Gastroesophageal sphincter (tissue), 4 donors: ENCODE results near the gene RBM23. TPM values are rescaled to one million over a fixed set of nuclear protein-coding genes. Genes with fewer than 3 reads are reported as not detected.
A peak's percentile ranks its signal among the peaks of the same experiment; 100 is the strongest.

Experiments
- ATAC-seq: fragments of 150-250 bp; one replicate; pipeline ENCODE4 v1.9.1; 2016; ENCODE audit warnings: mild to moderate bottlenecking, moderate library complexity
- H3K27ac ChIP-seq, 4 donors: fragments of 200-600 bp; sonication (generic) in 3 of 4; 1 replicate in 3 of 4; 2 replicates in 1 of 4; pipeline ENCODE4 v1.5.1; 2016 to 2019
- H3K27me3 ChIP-seq: fragments of 200-600 bp; sonication (generic); one replicate; pipeline ENCODE4 v1.5.1; 2019
- H3K36me3 ChIP-seq, 2 donors: fragments of 200-600 bp; sonication (generic); one replicate each; pipeline ENCODE4 v1.5.1; 2019; ENCODE audit warnings: control low read depth in 1 of 2
- H3K4me1 ChIP-seq, 3 donors: fragments of 200-600 bp; sonication (generic); 1 replicate in 2 of 3; 2 replicates in 1 of 3; pipeline ENCODE4 v1.5.1; 2016 to 2019; ENCODE audit warnings: control low read depth in 2 of 3
- H3K4me3 ChIP-seq, 2 donors: fragments of 200-600 bp; sonication (generic); one replicate each; pipeline ENCODE4 v1.5.1; 2019; ENCODE audit warnings: mild to moderate bottlenecking in 1 of 2, moderate library complexity in 1 of 2
- H3K9me3 ChIP-seq, 3 donors: fragments of 200-600 bp; sonication (generic); one replicate each; pipeline ENCODE4 v1.5.1; 2017 to 2019; ENCODE audit warnings: control low read depth in 2 of 3
- CTCF ChIP-seq, 4 experiments: fragments of 200-600 bp in 2 of 4; fragments of 450-650 bp in 2 of 4; sonication (generic) in 1 of 4; IDR thresholded peaks; one replicate each; pipeline ENCODE4 v1.5.1; 2017 to 2019; ENCODE audit warnings: antibody characterized with exemption in 4 of 4, mild to moderate bottlenecking in 2 of 4, moderate library complexity in 2 of 4
- EP300 ChIP-seq: sonication (generic); formaldehyde crosslinking; IDR thresholded peaks from one replicate; pipeline ENCODE4 v1.6.1; 2017; ENCODE audit warnings: antibody characterized with exemption, mild to moderate bottlenecking
- POLR2A ChIP-seq, 2 donors: fragments of 450-650 bp; IDR thresholded peaks; one replicate each; pipeline ENCODE4 v1.6.1; 2017; ENCODE audit warnings: antibody characterized with exemption in 2 of 2, mild to moderate bottlenecking in 2 of 2, moderate library complexity in 1 of 2
- POLR2AphosphoS5 ChIP-seq: sonication (generic); formaldehyde crosslinking; IDR thresholded peaks from one replicate; pipeline ENCODE4 v1.6.1; 2017; ENCODE audit warnings: antibody characterized with exemption
- WGBS, 2 donors: methylation state at CpG; one replicate each; pipeline ENCODE4 v1.1.5; 2018; ENCODE audit warnings: low coverage in 1 of 2; 5-methylcytosine and 5-hydroxymethylcytosine counted together
- total RNA-seq, 4 donors: library from RNA; depleted of rRNA; stranded (reverse); fragments of >200 nt; gene quantifications; one replicate each; pipeline ENCODE4 v1.1.0, GENCODE V29; 2016

The RBM23 gene
- total RNA-seq, 4 donors from 2014 or later = 94.4 to 855 (median 368) TPM

GRCh38 chr14:22870811-22871223 lies 48.1 kb downstream of the RBM23 start:
- H3K4me3 ChIP-seq = peak overlapping the region; percentile 71 to 98
- 0 to 20% methylated on average over 1 of the region's 1 CpG for WGBS, 2 donors
- no peaks in the 10 kb centered on the region for H3K27me3 ChIP-seq
- H3K36me3 ChIP-seq = peaks cover 0 to 29% of the 10 kb centered on the region in 2 donors
- peak overlapping the region; percentile 94 to 100 (median 98) for H3K27ac ChIP-seq
- ATAC-seq = peak; percentile 30
- no peaks in the 10 kb centered on the region for H3K9me3 ChIP-seq
- H3K4me1 ChIP-seq = peaks cover 4 to 62% (median 17%) of the 10 kb centered on the region in 3 donors
- TF ChIP-seq EP300 (no peak), POLR2AphosphoS5 (no peak), CTCF (IDR thresholded peaks at IDR 0.05) (no peak), POLR2A (IDR thresholded peaks at IDR 0.05) (no peak)

GRCh38 chr14:22866874-22867273 lies 52.1 kb downstream of the RBM23 start:
- H3K4me1 ChIP-seq = peaks cover 4 to 30% (median 7%) of the 10 kb centered on the region in 3 donors

GRCh38 chr14:22865424-22866405 lies 53.2 kb downstream of the RBM23 start:
- peaks cover 4 to 27% (median 7%) of the 10 kb centered on the region in 3 donors for H3K4me1 ChIP-seq
- H3K4me3 ChIP-seq = no peak overlapping the region
- no peak for TF ChIP-seq POLR2A (IDR thresholded peaks at IDR 0.05)
- no peak for TF ChIP-seq CTCF (IDR thresholded peaks at IDR 0.05)
- no peak for TF ChIP-seq EP300
- no peak for TF ChIP-seq POLR2AphosphoS5
- WGBS, 2 donors = 11 to 38% methylated on average over 4 to 6 of the region's 6 CpGs
- no peaks in the 10 kb centered on the region for H3K9me3 ChIP-seq
- H3K36me3 ChIP-seq = no peaks in the 10 kb centered on the region
- no peaks in the 10 kb centered on the region for H3K27me3 ChIP-seq
- no peak overlapping the region for H3K27ac ChIP-seq
- ATAC-seq = no peak

More at GRCh38 chr14:22866874-22867273, 52.1 kb downstream of the RBM23 start:
- TF ChIP-seq POLR2A (IDR thresholded peaks at IDR 0.05) (no peak), CTCF (IDR thresholded peaks at IDR 0.05) (no peak), EP300 (no peak), POLR2AphosphoS5 (no peak)
- no peak overlapping the region for H3K27ac ChIP-seq
- H3K27me3 ChIP-seq = no peaks in the 10 kb centered on the region
- WGBS, 2 donors = 87 to 88% methylated on average over 3 to 5 of the region's 5 CpGs
- ATAC-seq = no peak
- H3K36me3 ChIP-seq = no peaks in the 10 kb centered on the region
- H3K4me3 ChIP-seq = no peak overlapping the region
- no peaks in the 10 kb centered on the region for H3K9me3 ChIP-seq

GRCh38 chr14:22864979-22865378 lies 54.0 kb downstream of the RBM23 start:
- 70 to 100% methylated on average over 1 to 2 of the region's 4 CpGs for WGBS, 2 donors
- peaks cover 0 to 19% (median 3%) of the 10 kb centered on the region in 3 donors for H3K4me1 ChIP-seq
- no peak overlapping the region for H3K4me3 ChIP-seq
- H3K9me3 ChIP-seq = no peaks in the 10 kb centered on the region
- no peak overlapping the region for H3K27ac ChIP-seq
- TF ChIP-seq POLR2A (IDR thresholded peaks at IDR 0.05) (no peak), EP300 (no peak), POLR2AphosphoS5 (no peak), CTCF (IDR thresholded peaks at IDR 0.05) (no peak)
- H3K27me3 ChIP-seq = no peaks in the 10 kb centered on the region
- no peaks in the 10 kb centered on the region for H3K36me3 ChIP-seq
- ATAC-seq = no peak
